Left renal cortex interstitium (tissue), 4 donors: ENCODE data around the gene HCRT. TPM values are rescaled to one million over a fixed set of nuclear protein-coding genes. Genes with fewer than 3 reads are reported as not detected.
"Not testable (repeated sequence)": the region's sequence is repeated elsewhere in the genome, so short reads cannot be mapped to it uniquely, and the experiment has no call there.

ENCODE experiments used
- DNase-seq, 4 donors: peaks; one replicate each; pipeline ENCODE4 v3.0.0-alpha.2; 2013; ENCODE audit warnings: low read depth in 4 of 4, low spot score in 2 of 4, missing footprints in 1 of 4
- polyA plus RNA-seq, 4 donors: library from polyadenylated mRNA; unstranded; fragments of 120-200 nt; gene quantifications; one replicate each; pipeline ENCODE4 v1.2.1, GENCODE V29; 2013; ENCODE audit not compliant: insufficient read length in 4 of 4

The HCRT gene, protein sequence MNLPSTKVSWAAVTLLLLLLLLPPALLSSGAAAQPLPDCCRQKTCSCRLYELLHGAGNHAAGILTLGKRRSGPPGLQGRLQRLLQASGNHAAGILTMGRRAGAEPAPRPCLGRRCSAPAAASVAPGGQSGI
- polyA plus RNA-seq: under 1 TPM in 1 of 4 donors, not detected in 3; 0.41 TPM

DNA sequence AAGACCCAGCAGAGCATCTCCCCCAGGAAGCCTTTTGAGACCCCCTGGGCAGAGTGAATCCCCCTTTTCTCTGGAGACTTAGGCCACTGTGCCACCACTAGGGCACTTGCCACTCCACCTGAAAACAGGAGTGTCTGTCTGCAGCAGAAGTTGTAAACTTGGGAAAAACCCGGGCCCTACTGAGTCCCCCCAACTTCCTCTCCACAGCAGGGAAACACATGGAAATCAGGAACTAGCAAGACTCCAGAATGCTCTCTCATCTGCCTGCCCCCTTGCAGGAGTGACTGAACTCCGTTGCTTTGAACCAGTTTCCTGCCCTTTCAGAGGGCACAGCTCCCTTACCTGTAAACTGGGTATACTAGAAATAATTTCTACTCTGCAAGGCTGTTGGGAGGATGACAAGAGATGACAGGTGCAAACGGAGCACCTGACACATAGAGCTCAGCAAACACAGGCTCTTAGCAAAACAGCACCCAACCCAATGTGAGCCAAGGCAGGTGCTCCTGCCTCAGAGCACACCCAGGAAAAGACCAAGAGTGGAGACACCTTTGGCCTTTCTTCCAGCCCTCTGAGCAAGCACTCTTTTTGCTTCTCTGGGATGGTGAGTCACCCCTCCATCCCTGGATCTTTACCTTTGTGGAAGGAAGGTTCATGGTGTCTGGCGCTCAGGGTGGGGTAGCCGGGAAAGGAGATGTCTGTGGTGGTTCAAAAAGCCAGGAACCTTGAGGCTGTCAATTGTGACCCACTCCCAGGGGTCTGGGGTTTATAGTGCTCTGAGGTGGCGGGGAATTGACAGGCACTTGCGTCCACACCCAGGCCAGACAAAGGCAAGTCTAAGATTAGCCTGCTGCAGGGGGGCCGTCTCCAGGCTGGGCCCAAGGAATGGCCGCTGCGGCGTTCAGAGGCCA is at the start of gene HCRT:
Gene HCRT (minus strand): TSS at position 740 of the 908 bp plus-strand sequence. CDS start 87 bp downstream, at position 653.
- no peak for DNase-seq

- DNase-seq: no peak
These were observed 48.7 kb upstream of the HCRT start for GRCh38 chr17:42233994-42234393.

DNA sequence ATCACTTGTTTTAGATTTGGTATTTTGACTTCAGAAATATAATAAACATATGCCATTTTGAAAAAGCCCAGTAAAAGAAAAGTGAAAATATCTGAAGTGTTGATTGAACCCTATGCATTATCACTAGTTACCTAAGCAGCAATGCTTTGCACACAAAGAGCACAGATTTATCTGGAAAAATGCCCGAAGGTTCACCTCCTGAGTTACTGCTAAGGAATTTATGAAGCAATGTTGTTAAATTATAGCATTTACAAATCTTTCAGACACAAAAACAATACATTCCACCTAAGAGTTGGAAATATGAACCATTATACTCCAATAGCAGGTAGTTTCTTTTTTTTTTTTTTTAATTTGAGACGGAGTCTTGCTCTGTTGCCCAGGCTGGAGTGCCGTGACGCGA is 47.9 kb upstream of the HCRT start:
- no peak for DNase-seq

DNA sequence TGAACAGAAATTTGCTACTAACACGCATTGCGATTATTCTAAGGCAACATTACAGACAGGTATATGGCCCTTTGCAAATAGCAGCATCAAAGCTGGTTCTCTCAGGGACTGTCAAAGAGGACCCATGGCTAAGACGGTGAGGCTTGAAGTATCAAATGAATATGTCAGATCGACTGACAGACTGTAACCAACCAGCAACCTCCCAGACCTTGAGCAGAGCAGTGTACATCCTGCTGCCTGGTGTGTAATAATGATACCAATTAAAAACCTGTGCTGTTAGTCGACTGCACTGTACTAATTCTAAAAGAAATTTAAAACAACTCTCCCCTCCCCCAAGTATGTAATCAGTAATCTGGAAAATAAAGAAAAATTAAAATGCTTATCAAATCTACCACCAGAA is 45.0 kb upstream of the HCRT start:
- DNase-seq: no peak

- DNase-seq: no peak
These were observed 42.8 kb upstream of the HCRT start for GRCh38 chr17:42227849-42228700.

DNA sequence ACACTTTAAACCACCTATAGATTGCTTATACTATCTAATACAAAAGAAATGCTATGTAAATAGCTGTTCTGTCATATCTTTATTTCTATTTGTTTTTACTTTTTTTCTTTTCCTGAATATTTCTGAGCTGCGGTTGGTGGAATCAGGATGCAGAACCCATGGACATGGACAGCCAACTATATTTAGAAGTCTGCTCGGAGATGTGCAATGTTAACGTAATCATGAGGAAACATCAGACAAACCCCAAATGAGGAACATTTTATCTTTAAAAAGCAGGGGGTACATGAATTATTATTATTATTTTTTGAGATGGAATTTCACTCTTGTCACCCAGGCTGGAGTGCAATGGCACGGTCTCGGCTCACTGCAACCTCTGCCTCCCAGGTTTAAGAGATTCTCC is 40.4 kb upstream of the HCRT start:
- DNase-seq: no peak

DNA sequence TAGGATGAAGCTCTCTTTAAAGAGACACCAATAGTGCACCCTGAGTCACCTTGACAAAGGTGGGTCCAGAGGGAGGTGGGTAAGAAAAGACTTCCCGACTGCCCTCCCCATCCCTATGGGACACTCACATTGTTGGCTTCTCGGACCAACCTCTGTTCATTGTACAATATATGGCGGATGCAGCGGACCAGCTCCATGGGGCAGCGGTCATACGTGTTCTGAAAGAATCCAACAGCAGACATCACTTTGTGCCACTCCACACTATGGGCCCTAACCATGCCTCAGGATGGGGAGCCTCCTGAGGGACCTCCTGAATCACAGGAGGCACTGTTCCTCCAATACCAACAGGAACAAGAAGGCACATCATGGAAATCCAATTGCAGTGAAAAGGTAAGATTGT is 39.4 kb upstream of the HCRT start:
- DNase-seq: no peak

DNA sequence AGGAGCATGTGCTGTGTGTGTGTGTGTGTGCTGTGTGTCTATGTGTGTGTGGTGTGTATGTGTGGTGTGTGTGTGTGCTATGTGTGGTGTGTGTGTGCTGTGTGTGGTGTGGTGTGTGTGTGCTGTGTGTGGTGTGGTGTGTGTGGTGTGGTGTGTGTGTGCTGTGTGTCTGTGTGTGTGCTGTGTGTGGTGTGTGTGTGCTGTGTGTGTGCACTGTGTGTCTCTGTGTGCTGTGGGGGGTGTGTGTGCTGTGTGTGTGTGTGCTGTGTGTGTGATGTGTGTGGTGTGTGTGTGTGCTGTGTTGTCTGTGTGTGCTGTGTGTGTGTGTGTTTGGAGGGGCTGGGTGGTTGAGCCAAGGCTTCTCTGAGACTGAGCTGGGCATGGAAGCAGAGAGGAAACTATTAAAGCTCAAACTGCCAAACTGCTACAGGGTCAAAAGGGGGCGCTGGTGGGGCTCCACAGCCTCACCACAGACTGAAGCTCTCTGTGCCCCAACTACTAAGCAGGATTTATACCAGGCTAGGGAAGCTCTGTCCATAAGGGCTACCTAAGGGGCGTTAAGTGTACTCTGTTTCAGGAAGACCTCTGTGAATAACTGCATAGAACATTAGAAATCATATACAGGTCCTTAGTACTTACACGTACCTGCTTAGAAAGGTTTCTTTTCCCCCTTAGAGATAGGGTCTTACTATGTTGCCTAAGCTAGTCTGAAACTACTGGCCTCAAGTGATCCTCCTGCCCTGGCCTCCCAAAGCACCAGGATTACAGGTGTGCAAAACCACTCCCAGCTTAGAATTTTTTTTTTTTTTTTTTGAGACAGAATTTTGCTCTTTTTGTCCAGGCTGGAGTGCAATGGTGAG is 36.9 kb upstream of the HCRT start:
- no peak for DNase-seq

GRCh38 chr17:42219280-42219679 is 34.0 kb upstream of the HCRT start:
- DNase-seq: not testable (repeated sequence)

- DNase-seq: no peak
These were observed 28.9 kb upstream of the HCRT start for GRCh38 chr17:42214156-42214555.

- DNase-seq: no peak
These were observed 27.1 kb upstream of the HCRT start for GRCh38 chr17:42212382-42212781.

DNA sequence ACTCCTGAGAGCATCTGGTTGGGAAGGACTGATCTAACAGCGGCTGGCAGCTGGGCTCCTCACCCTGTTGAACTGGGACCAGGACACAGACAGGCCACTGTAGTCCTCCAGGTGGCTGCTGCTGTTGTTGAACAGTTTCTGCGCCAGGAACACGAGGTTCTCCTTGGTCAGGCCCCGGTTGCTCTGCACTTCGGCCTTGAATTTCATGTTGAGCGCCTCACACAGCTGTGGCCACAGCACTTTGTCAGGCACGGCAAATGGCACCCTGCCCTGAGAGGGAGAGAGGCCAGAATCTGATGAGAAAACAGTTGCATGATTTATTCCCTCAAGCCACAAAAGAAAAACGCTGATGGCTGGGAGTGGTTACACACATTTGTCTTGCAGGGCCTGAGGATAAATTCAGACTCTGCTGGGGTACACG is 26.7 kb upstream of the HCRT start:
- not testable (repeated sequence) for DNase-seq

- no peak for DNase-seq
These were observed 24.8 kb upstream of the HCRT start for GRCh38 chr17:42210046-42210445.

- DNase-seq: not testable (repeated sequence)
These were observed 20.9 kb upstream of the HCRT start for GRCh38 chr17:42206153-42206612.

DNA sequence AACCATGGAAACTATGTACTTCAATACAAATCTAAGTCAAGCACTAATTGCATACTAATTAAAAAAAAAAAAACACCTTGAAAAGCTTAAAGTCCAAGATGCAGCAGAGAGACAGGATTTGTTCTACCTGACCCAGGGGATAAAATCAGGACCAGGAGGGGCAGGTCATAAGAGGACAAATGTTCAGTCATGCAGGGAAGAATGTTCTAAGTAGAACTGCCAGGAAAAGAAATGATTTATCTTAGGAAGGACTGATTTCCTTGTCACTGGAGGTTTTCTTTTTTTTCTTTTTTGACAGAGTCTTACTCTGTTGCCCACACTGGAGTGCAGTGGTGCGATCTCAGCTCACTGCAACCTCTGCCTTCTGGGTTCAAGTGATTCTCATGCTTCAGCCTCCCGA is 18.1 kb upstream of the HCRT start:
- no peak for DNase-seq

DNA sequence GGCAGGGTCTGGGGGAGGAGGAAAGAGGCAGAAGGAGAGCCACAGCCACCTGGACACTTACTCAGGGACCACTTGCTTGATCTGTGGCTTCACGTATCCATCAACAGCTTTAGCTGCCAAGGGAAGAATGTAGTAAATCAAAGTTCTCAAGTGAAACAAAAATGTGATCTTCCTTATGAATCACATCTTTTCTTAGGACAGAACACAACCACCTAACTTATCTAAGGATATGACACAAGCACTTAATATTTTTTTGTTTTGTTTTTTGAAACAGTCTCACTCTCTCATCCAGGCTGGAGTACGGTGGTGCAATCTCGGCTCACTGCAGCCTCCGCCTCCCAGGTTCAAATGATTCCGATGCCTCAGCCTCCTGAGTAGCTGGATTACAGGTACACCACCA is 17.4 kb upstream of the HCRT start:
- DNase-seq: no peak

- DNase-seq: no peak
These were observed 16.9 kb upstream of the HCRT start for GRCh38 chr17:42202159-42202558.

DNA sequence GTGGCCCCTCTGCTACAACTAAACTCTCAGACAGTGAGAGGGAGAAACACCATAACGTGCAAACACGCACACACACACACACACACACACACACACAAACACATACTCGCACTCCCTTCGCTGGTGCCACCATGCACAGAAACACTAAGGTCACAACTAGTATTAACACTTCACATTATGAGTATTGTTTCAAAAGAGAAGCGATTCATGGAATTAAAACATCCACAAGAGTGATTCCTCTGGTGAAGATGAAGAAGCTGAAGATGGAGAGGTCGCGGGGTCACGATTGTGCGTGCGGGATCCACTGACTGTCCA is 16.2 kb upstream of the HCRT start:
- no peak for DNase-seq

DNA sequence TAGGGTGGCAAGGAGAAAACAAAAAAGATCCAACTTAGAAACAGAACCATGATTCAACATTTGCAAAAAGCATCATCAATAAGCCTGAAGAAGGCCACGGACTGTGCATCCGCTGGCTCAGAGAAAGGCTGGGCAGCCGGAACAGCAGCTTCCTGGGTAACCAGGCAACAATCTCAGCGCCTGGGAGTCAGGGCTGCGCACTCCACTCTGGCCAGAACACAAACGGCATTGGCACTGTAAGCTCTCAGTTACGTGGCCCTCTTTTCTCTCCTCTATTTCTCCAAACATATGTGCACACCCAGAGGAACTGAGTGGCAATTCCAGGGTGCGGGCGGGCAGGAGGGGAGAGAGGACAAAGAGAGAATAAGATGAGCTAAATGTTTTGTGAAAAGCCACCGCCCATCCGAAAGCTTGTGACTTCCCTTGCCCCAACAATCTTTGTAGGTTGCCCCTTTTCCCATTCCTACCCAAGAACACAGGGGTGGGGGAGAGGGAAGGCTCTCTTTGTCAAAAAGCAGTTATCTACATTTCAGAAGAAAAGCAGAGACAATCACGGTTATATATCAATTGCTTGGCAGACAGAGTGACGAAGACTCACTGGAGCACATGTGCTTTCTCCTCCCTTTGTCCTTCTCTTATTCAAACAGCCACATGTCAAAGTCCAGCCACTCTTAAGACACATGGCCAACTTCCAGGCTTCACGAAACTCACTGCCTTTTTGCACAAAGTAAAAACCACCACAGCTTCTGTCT is 15.6 kb upstream of the HCRT start:
- no peak for DNase-seq
